ENCODE measurements around the gene ILDR1.

- TF ChIP-seq GATA2 (IDR thresholded peaks at IDR 0.05; ENCODE audit: low read depth, low read length) = no peak
- TF ChIP-seq GATA3 (IDR thresholded peaks at IDR 0.05; ENCODE audit: low read depth, low read length) = no peak
Observed at GRCh38 chr3:122008166-122008565, 13.9 kb downstream of the ILDR1 start.

Data from SH-SY5Y (cell line).